Ishikawa (cell line): Measurements from ENCODE around the gene PLEKHN1.

Source experiments
- CEBPB ChIP-seq: IDR thresholded peaks from 2 replicates; pipeline ENCODE4 v1.6.1; 2012
- EP300 ChIP-seq: IDR thresholded peaks from 2 replicates; pipeline ENCODE4 v1.6.1; 2012; ENCODE audit warnings: borderline replicate concordance
- MAX ChIP-seq: IDR thresholded peaks from 2 replicates; pipeline ENCODE4 v1.6.1; 2012
- REST ChIP-seq: IDR thresholded peaks from 2 replicates; pipeline ENCODE4 v1.6.1; 2012; ENCODE audit warnings: low read depth, mild to moderate bottlenecking
- TAF1 ChIP-seq: IDR thresholded peaks from 2 replicates; pipeline ENCODE4 v1.6.1; 2012; ENCODE audit warnings: low read depth, mild to moderate bottlenecking
- TCF12 ChIP-seq: IDR thresholded peaks from 2 replicates; pipeline ENCODE4 v1.6.1; 2012; ENCODE audit warnings: low read depth
- USF1 ChIP-seq: IDR thresholded peaks from 2 replicates; pipeline ENCODE4 v1.6.1; 2012
- YY1 ChIP-seq: IDR thresholded peaks from 2 replicates; pipeline ENCODE4 v1.6.1; 2012; ENCODE audit warnings: low read depth

GRCh38 chr1:996851-997712, 30.8 kb downstream of the PLEKHN1 start:
- no peak for TF ChIP-seq REST
- no peak for TF ChIP-seq MAX
- TF ChIP-seq YY1 = no peak
- TF ChIP-seq USF1 = no peak
- no peak for TF ChIP-seq TAF1
- no peak for TF ChIP-seq EP300
- TF ChIP-seq CEBPB = no peak
- TF ChIP-seq TCF12 = no peak
